Islet precursor cell (in vitro differentiated cells): ENCODE results near the gene TGDS.
"Not testable (repeated sequence)": the region's sequence is repeated elsewhere in the genome, so short reads cannot be mapped to it uniquely, and the experiment has no call there.

Experiments
- DNase-seq: peaks from one replicate; pipeline ENCODE4 v3.0.0-alpha.2; 2018

The TGDS gene

DNA sequence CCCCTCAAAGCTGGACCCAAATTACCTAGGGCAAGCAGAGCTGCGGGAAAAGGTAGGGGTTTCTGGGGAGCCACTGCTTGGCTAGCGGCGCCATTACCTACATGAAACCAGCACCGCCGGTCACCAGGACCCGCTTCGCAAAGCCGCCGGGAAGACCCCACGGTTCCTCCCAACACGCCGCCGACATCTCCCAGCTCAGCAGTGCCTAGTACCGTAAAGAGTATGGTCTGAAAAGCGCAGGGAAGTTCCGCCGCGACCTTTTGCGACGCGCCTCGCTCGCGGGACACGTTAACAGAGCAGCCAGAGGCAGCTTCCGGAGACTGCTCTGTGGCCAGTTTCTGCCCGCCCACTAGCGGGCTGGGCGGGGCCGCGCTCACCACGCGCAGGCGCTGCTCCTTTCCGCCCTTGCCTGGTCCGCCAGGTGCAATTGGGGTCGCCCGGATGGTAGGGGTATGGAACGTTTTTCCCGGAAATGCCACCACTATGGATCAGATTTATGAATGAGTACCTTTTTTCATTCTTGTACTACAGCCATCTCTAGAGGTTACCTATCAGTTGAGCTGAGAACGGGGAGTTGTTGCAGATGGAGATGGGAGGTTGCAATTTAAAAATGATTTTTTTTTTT, at the start of gene TGDS:
Gene TGDS (minus strand): TSS at position 203 of the 625 bp plus-strand sequence. CDS start 16 bp downstream, at position 187.
- peak; percentile 97 for DNase-seq

DNA sequence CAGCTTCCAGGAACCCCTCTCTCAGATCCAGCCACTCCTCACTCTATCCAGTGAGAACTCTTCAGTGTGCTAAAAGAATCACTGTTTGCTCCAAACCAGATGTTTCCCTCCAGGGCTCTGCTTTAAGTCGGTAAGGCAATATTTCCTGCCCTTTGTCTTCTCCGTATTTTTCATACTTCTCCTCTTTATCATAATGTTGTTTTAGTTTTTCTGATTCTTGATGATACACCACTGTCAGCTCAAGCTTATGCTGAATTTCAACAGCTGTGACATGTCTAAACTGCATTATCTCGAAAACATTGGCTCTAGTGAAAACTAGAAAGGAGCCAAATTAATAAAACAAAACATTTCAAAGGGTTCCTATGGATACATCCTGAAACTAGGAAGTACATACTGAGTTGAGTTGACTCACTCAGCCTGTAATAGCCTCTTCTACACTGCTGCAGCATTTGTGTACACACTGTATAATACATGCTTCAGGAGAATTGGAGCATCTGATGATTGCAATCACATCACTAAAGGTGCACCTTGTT, 45.5 kb upstream of the TGDS start:
- no peak for DNase-seq

DNA sequence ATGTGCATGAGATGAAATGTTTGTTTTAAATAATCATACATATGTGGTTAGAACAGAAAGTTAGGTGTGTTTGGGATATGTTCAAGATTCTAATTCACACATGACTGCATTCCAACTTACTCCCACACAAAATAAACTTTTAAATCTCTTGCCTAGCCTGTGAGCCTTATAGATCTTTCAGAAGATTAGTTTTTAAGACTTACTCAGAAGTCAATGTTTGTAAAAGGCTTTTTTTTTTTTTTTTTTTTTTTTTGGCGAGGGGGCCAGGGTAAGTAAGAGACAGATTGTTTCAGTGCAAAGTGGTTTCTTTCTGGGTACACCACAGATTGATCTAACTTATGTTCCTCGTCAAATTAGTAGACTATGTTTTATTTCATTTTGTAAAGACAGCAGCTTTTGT, 44.8 kb upstream of the TGDS start:
- DNase-seq, result no peak

DNA sequence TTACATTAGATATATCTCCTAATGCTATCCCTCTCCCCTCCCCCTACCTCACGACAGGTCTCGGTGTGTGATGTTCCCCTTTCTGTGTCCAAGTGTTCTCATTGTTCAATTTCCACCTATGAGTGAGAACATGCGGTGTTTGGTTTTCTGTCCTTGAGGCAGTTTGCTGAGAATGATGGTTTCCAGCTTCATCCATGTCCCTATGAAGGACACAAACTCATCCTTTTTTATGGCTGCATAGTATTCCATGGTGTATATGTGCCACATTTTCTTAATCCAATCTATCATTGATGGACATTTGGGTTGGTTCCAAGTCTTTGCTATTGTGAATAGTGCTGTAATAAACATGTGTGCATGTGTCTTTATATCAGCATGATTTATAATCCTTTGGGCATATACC, 41.7 kb upstream of the TGDS start:
- not testable (repeated sequence) for DNase-seq

- DNase-seq, result no peak
Observed at GRCh38 chr13:94636942-94637578, 41.1 kb upstream of the TGDS start.

GRCh38 chr13:94636096-94636495, 40.1 kb upstream of the TGDS start:
- DNase-seq, result not testable (repeated sequence)

DNA sequence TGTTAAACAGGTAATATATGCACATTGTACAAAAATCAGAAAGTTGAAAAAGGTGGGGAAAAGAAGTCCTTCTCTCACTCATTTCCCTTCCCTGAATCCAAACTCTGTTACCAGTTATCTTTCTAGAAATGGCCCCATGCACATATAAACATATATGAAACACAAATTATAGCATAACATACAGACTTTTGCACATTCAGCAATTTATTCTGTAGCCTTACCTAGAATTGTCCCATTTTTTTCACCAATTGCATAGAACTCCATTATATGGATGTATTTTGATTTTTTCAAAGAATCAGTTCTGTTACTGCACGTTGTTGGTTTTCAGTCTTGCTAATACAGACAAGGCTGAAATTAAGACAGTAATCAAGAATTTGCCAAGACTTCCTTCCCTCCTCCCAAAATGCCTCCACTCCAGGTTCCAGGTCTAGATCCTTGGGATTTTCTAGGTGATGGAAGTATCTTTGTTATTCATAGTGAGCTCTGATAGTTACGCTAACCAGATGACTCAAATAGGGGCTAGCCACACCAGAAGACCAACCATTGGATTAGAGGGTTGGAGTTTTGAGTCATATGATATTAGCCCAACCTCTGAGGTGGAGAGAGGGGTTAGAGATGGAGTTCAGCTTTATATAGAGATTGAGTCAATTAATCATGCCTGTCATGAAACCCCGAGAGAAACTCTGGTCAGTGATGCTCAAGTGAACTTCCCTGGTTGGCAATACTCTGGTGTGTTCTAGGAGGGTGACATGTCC, 36.5 kb upstream of the TGDS start:
- DNase-seq, result no peak

DNA sequence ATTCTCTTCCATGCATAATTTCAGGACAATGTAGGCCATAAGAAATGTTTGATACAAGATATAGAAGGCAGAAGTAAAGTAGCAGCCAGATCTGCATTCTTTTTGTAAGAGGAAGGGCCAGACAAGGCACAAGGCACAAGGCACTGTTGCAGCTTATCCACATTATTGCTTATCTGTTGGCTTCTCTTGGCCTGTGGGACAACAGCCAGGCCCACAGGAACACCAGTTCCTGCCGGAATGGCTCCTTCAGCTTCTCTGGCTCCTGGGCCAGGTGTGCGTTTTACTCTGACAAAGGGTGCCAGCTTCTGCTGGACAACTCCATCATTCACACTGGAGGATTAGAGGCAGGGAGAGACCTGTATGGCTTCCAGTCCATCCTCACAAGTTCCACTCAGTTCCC, 34.9 kb upstream of the TGDS start:
- DNase-seq, result no peak

DNA sequence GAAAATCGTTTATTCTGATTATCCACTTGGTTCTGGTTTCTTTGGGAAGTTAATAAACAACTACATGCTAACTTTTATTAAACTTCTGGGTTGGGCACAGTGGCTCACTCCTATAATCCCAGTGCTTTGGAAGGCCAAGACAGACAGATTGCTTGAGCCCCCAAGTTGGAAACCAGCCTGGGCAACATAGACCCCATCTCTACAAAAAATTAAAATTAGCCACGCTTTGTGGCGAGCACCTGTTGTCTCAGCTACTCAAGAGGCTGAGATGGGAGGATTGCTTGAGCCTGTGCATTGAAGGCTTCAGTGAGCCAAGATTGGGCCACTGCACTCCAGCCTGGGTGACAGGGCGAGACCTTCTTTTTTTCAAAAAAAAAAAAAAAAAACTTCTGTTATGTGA, 27.4 kb upstream of the TGDS start:
- no peak for DNase-seq

- DNase-seq, result no peak
Observed at GRCh38 chr13:94622344-94622743, 26.4 kb upstream of the TGDS start.

GRCh38 chr13:94620286-94620896, 24.4 kb upstream of the TGDS start:
- DNase-seq, result peak; percentile 61

- no peak for DNase-seq
Observed at GRCh38 chr13:94617389-94618000, 21.5 kb upstream of the TGDS start.

DNA sequence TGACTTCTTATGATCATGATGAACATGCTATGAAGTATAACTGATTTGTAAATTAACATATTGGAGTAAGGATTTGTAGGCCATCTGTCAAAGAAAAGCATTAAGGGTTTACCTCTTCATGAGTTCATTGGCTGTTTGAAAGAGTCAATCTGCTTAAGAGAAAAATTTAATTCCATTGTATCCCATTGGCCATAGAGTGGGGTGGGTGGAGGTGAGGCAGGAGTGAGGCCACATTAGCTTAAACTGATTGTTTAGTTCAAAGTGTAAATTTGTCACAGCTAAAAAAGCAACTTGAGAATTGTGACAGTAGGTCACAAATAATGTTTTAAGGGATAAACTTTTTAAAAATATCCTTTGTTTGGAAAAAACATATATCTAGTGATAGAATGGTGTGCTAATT, 17.1 kb upstream of the TGDS start:
- DNase-seq, result no peak

- no peak for DNase-seq
Observed at GRCh38 chr13:94612050-94612449, 16.1 kb upstream of the TGDS start.

GRCh38 chr13:94610475-94610874, 14.5 kb upstream of the TGDS start:
- no peak for DNase-seq

DNA sequence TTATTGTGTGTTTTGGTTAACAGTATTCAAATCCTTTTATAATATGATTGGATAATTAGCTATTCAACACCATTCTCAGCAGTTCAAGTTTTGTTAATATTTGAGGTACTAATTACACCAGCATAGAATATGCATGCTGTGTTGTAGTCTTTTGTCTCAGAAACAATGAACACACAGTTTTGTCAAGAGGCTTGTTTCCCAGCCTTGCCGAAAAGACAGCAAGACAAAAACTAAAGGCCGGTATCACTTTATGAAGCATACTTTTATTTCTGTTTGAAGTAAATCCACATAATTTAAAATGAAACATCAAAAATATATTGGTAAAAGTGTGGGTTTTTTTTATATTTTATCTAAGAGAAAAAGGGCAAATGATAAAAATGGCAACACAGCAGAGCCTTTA, 13.2 kb upstream of the TGDS start:
- no peak for DNase-seq

DNA sequence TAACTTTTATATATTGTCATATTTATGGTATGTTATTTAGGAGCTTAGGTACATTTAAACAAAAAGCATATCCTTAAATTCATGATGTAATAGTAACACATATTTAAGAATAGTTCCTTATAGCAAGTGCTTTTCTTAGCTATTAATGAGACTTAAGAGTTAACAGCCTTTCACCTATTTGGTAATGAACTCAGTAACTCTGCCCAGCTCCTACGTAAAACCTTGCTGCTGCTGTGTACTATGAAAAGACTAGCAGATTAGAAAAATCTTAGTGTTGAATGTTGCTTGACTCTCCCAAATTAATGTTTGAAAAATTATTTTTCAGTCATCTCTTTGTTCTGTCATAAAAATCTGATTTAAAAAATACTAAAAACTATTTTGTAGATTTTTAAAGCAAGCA, 12.6 kb upstream of the TGDS start:
- no peak for DNase-seq

- no peak for DNase-seq
Observed at GRCh38 chr13:94607939-94608338, 12.0 kb upstream of the TGDS start.

GRCh38 chr13:94607056-94607455, 11.1 kb upstream of the TGDS start:
- DNase-seq, result no peak

- DNase-seq, result no peak
Observed at GRCh38 chr13:94602467-94602866, 6.5 kb upstream of the TGDS start.

GRCh38 chr13:94601446-94602431, 5.8 kb upstream of the TGDS start, which contains the start of gene GPR180:
TSS of gene GPR180 (plus strand) at chr13:94601857. CDS start at chr13:94601928, 71 bp downstream.
- DNase-seq, result peak; percentile 99

DNA sequence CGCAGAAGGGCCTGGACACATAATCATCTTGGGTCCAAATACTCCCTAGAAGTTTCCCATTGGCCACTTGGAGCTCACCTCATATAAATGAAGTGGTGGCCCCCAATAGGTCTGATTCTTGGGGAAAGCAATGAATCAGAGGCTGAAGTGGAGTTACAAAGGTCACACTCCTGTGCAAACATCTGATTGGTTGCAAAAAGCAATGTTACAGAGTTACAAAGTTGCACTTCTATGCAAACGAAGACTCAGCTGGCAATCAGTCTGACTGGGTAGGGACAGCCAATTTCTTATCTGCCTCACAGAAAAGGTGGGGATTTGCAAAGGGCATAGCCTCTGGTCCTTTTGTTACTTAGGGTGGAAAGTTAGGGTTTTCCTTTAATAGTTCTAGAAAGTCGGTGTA, 3.9 kb upstream of the TGDS start:
- DNase-seq, result no peak
